K562 (cell line): ENCODE results near the gene PRKCB. TPM values are rescaled to one million over a fixed set of nuclear protein-coding genes. Genes with fewer than 3 reads are reported as not detected.
A peak's percentile ranks its signal among the peaks of the same experiment; 100 is the strongest.

Experiments used
- ARNT ChIP-seq, 2 experiments: fragments of 450-650 bp; IDR thresholded peaks; 2 replicates each; pipeline ENCODE4 v1.6.1; 2016; ENCODE audit warnings: mild to moderate bottlenecking in 1 of 2
- CBFA2T2 ChIP-seq: fragments of 450-650 bp; conservative IDR thresholded peaks from 2 replicates; pipeline ENCODE4 v1.6.1; 2017; ENCODE audit warnings: mild to moderate bottlenecking
- DPF2 ChIP-seq: fragments of 450-650 bp; IDR thresholded peaks from 2 replicates; pipeline ENCODE4 v1.6.1; 2016
- EGR1 ChIP-seq: fragments of 450-650 bp; conservative IDR thresholded peaks from 2 replicates; pipeline ENCODE4 v1.6.1; 2017; ENCODE audit warnings: mild to moderate bottlenecking
- ESRRB ChIP-seq: fragments of 250-450 bp; sonication (Bioruptor Pico); IDR thresholded peaks from 2 replicates; pipeline ENCODE4 v1.5.0; 2020; ENCODE audit warnings: mild to moderate bottlenecking, moderate library complexity, borderline replicate concordance
- MAX ChIP-seq: sonication (generic); formaldehyde crosslinking; IDR thresholded peaks from 2 replicates; pipeline ENCODE4 v1.9.0; 2022; ENCODE audit warnings: mild to moderate bottlenecking, missing genetic modification reagents
- NBN ChIP-seq: fragments of 450-650 bp; IDR thresholded peaks from 2 replicates; pipeline ENCODE4 v1.6.1; 2016; ENCODE audit warnings: low read depth, mild to moderate bottlenecking
- NRF1 ChIP-seq, 2 experiments: fragments of 450-650 bp; IDR thresholded peaks in 1 of 2; conservative IDR thresholded peaks in 1 of 2; 2 replicates each; pipeline ENCODE4 v1.6.1; 2014; ENCODE audit warnings: mild to moderate bottlenecking in 2 of 2
- SAFB2 ChIP-seq: fragments of 200-400 bp; formaldehyde crosslinking; IDR thresholded peaks from 2 replicates; pipeline ENCODE4 v1.6.1; 2018; ENCODE audit warnings: borderline replicate concordance, low read length, low read depth, moderate library complexity; ENCODE audit not compliant: severe bottlenecking
- SNRNP70 ChIP-seq: fragments of 200-400 bp; formaldehyde crosslinking; optimal IDR thresholded peaks from 2 replicates; pipeline ENCODE3; 2017; ENCODE audit warnings: low read depth, low read length
- STAT6 ChIP-seq: sonication (generic); formaldehyde crosslinking; IDR thresholded peaks from 2 replicates; pipeline ENCODE4 v1.8.1; 2023; ENCODE audit warnings: mild to moderate bottlenecking, missing genetic modification reagents
- TBL1XR1 ChIP-seq, 2 experiments: IDR thresholded peaks; 2 replicates each; pipeline ENCODE4 v1.6.1; 2012; ENCODE audit warnings: improper control_type of control experiment in 2 of 2, low read length in 2 of 2, mild to moderate bottlenecking in 1 of 2
- ZNF124 ChIP-seq: sonication (generic); formaldehyde crosslinking; IDR thresholded peaks from 2 replicates; pipeline ENCODE4 v1.8.1; 2022; ENCODE audit warnings: missing genetic modification reagents
- ZNF224 ChIP-seq: sonication (generic); formaldehyde crosslinking; IDR thresholded peaks from 2 replicates; pipeline ENCODE4 v1.8.0; 2022; ENCODE audit warnings: mild to moderate bottlenecking, missing genetic modification reagents
- ZNF766 ChIP-seq: fragments of 200-800 bp; sonication (Bioruptor generic); conservative IDR thresholded peaks from 2 replicates; pipeline ENCODE4 v1.6.1; 2016; ENCODE audit warnings: missing genetic modification characterization, missing compliant biosample characterization
- polyA plus RNA-seq, 8 experiments: library from polyadenylated mRNA; depleted of rRNA in 4 of 8; stranded (reverse) in 5 of 8; unstranded in 3 of 8; fragments of >200 nt; fragmentation: Nextera tagmentation in 2 of 8; fragmentation: Illumina TruSeq in 1 of 8; extraction: Ambion mirVana in 2 of 8; extraction: Trizol in 1 of 8; gene quantifications; 2 replicates each; pipeline versions ENCODE4 v1.2.1 to v1.2.3, GENCODE V29; 2011 to 2014; ENCODE audit warnings: inconsistent platforms in 1 of 8, missing spikeins in 1 of 8
- total RNA-seq, 7 experiments: library from RNA; depleted of rRNA in 6 of 7; stranded (reverse); fragments of >200 nt in 6 of 7; fragmentation: Illumina TruSeq in 2 of 7; extraction: Trizol in 2 of 7; gene quantifications; 2 replicates each; pipeline versions ENCODE4 v1.2.1 to v1.2.3, GENCODE V29; 2011 to 2021; ENCODE audit warnings: low replicate concordance in 1 of 7
- TF ChIP-seq, protein P1 (sequence below), 2 experiments: fragments of 450-650 bp in 1 of 2; sonication (generic) in 1 of 2; formaldehyde crosslinking in 1 of 2; IDR thresholded peaks; 2 replicates each; pipeline versions ENCODE4 v1.7.1 to v1.9.0; 2016 to 2022; ENCODE audit warnings: inconsistent platforms in 1 of 2, mild to moderate bottlenecking in 1 of 2, missing genetic modification reagents in 1 of 2

PRKCB gene
- total and polyA plus RNA-seq, 9 of the 15 experiments (the other 6 are each of a cell fraction or from before 2014, with no cell fraction given), result 49.9 to 276 (median 148) TPM

GRCh38 chr16:23952128-23952970 lies 116.6 kb downstream of the PRKCB start (continued):
- TF ChIP-seq, protein P1, sequence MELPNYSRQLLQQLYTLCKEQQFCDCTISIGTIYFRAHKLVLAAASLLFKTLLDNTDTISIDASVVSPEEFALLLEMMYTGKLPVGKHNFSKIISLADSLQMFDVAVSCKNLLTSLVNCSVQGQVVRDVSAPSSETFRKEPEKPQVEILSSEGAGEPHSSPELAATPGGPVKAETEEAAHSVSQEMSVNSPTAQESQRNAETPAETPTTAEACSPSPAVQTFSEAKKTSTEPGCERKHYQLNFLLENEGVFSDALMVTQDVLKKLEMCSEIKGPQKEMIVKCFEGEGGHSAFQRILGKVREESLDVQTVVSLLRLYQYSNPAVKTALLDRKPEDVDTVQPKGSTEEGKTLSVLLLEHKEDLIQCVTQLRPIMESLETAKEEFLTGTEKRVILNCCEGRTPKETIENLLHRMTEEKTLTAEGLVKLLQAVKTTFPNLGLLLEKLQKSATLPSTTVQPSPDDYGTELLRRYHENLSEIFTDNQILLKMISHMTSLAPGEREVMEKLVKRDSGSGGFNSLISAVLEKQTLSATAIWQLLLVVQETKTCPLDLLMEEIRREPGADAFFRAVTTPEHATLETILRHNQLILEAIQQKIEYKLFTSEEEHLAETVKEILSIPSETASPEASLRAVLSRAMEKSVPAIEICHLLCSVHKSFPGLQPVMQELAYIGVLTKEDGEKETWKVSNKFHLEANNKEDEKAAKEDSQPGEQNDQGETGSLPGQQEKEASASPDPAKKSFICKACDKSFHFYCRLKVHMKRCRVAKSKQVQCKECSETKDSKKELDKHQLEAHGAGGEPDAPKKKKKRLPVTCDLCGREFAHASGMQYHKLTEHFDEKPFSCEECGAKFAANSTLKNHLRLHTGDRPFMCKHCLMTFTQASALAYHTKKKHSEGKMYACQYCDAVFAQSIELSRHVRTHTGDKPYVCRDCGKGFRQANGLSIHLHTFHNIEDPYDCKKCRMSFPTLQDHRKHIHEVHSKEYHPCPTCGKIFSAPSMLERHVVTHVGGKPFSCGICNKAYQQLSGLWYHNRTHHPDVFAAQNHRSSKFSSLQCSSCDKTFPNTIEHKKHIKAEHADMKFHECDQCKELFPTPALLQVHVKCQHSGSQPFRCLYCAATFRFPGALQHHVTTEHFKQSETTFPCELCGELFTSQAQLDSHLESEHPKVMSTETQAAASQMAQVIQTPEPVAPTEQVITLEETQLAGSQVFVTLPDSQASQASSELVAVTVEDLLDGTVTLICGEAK (IDR thresholded peaks at IDR 0.05), result 0 out of 2 replicates have a peak, but pooled peaks have one; percentile 9
- TF ChIP-seq, protein P1 (CRISPR knock-in tag; IDR thresholded peaks at IDR 0.05), result no peak
- peak; percentile 91 for TF ChIP-seq DPF2
- TF ChIP-seq ARNT (IDR thresholded peaks at IDR 0.05), result peak in 1 of 2 experiments; percentile 77; a peak in 1 of 4 replicates
- no peak for TF ChIP-seq SNRNP70
- no peak for TF ChIP-seq STAT6 (CRISPR knock-in tag)
- no peak for TF ChIP-seq SAFB2
- TF ChIP-seq EGR1, result peak; percentile 86
- TF ChIP-seq ZNF224, result no peak
- TF ChIP-seq MAX (CRISPR knock-in tag), result peak; percentile 94
- TF ChIP-seq ESRRB (CRISPR knock-in tag), result no peak
- peak in 1 of 2 experiments; percentile 51; a peak in 1 of 4 replicates for TF ChIP-seq TBL1XR1 (IDR thresholded peaks at IDR 0.05; ENCODE audit: low read length in 2 of 2)
- TF ChIP-seq ZNF124 (CRISPR knock-in tag), result no peak
- peak; percentile 58 for TF ChIP-seq CBFA2T2
- TF ChIP-seq NRF1 (conservative IDR thresholded peaks at IDR 0.05 in 1 of 2, IDR thresholded peaks at IDR 0.05 in 1 of 2), result peak; percentile 42 to 55; a peak in 3 of 4 replicates
- peak; percentile 89 for TF ChIP-seq NBN
- peak; percentile 87 for TF ChIP-seq ZNF766 (CRISPR knock-in tag)
